HepG2 (cell line): Measurements from ENCODE around the gene CCDC158. TPM values are rescaled to one million over a fixed set of nuclear protein-coding genes. Genes with fewer than 3 reads are reported as not detected.

Experiments
- CCDC6 ChIP-seq: sonication (generic); formaldehyde crosslinking; IDR thresholded peaks from 2 replicates; pipeline ENCODE4 v1.8.1; 2022; ENCODE audit warnings: mild to moderate bottlenecking, missing genetic modification reagents, moderate library complexity
- FOXP1 ChIP-seq, 2 experiments: fragments of 450-650 bp in 1 of 2; IDR thresholded peaks; 2 replicates each; pipeline ENCODE4 v1.6.1; 2017 to 2018; ENCODE audit warnings: antibody characterized with exemption in 1 of 2
- HDAC1 ChIP-seq: sonication (generic); formaldehyde crosslinking; IDR thresholded peaks from 2 replicates; pipeline ENCODE4 v1.5.1; 2020; ENCODE audit warnings: mild to moderate bottlenecking, missing genetic modification reagents
- HMGXB4 ChIP-seq, 2 experiments: sonication (generic) in 1 of 2; formaldehyde crosslinking in 1 of 2; IDR thresholded peaks; 2 replicates each; pipeline versions ENCODE4 v1.4.0 to v1.6.1; 2018 to 2020; ENCODE audit warnings: missing genetic modification reagents in 2 of 2, borderline replicate concordance in 1 of 2, low read depth in 1 of 2, mild to moderate bottlenecking in 1 of 2, missing biosample characterization in 1 of 2
- HOXA3 ChIP-seq: sonication (generic); formaldehyde crosslinking; IDR thresholded peaks from 2 replicates; pipeline ENCODE4 v1.5.0; 2020; ENCODE audit warnings: missing genetic modification reagents
- KDM1A ChIP-seq: IDR thresholded peaks from 2 replicates; pipeline ENCODE4 v1.6.1; 2016; ENCODE audit warnings: missing compliant biosample characterization
- NCOA2 ChIP-seq: sonication (generic); formaldehyde crosslinking; IDR thresholded peaks from 2 replicates; pipeline ENCODE4 v1.8.0; 2022; ENCODE audit warnings: inconsistent platforms
- NR3C1 ChIP-seq: sonication (generic); formaldehyde crosslinking; IDR thresholded peaks from 2 replicates; pipeline ENCODE4 v1.4.0; 2020; ENCODE audit warnings: missing genetic modification reagents
- RAD51 ChIP-seq: fragments of 450-650 bp; IDR thresholded peaks from 2 replicates; pipeline ENCODE4 v1.6.1; 2016; ENCODE audit warnings: borderline replicate concordance
- RFX5 ChIP-seq: IDR thresholded peaks from 2 replicates; pipeline ENCODE4 v1.6.1; 2011; ENCODE audit warnings: low read depth, low read length, improper control_type of control experiment
- SCMH1 ChIP-seq: sonication (generic); formaldehyde crosslinking; IDR thresholded peaks from 2 replicates; pipeline ENCODE4 v1.9.0; 2021; ENCODE audit warnings: missing genetic modification reagents, mild to moderate bottlenecking, borderline replicate concordance
- SRF ChIP-seq: IDR thresholded peaks from 2 replicates; pipeline ENCODE4 v1.6.1; 2011; ENCODE audit warnings: mild to moderate bottlenecking, low read depth, low read length, moderate library complexity
- SRY ChIP-seq: sonication (generic); formaldehyde crosslinking; IDR thresholded peaks from 2 replicates; pipeline ENCODE4 v1.8.0; 2022; ENCODE audit warnings: mild to moderate bottlenecking, missing genetic modification reagents
- TBP ChIP-seq: sonication (generic); formaldehyde crosslinking; IDR thresholded peaks from 2 replicates; pipeline ENCODE4 v1.5.0; 2020; ENCODE audit warnings: missing genetic modification reagents
- TBX2 ChIP-seq: sonication (generic); formaldehyde crosslinking; IDR thresholded peaks from 2 replicates; pipeline ENCODE4 v1.5.0; 2020; ENCODE audit warnings: missing genetic modification reagents, mild to moderate bottlenecking, borderline replicate concordance
- ZBTB43 ChIP-seq: sonication (generic); formaldehyde crosslinking; conservative IDR thresholded peaks from 2 replicates; pipeline ENCODE4 v1.4.0; 2020; ENCODE audit warnings: missing genetic modification reagents
- ZEB1 ChIP-seq: IDR thresholded peaks from 2 replicates; pipeline ENCODE4 v1.6.1; 2012; ENCODE audit warnings: mild to moderate bottlenecking, low read depth, inconsistent platforms; ENCODE audit not compliant: insufficient replicate concordance
- ZNF451 ChIP-seq: sonication (generic); formaldehyde crosslinking; IDR thresholded peaks from 2 replicates; pipeline ENCODE4 v1.5.0; 2020; ENCODE audit warnings: mild to moderate bottlenecking, missing genetic modification reagents
- ZNF512B ChIP-seq: sonication (generic); formaldehyde crosslinking; IDR thresholded peaks from 2 replicates; pipeline ENCODE4 v1.5.1; 2020; ENCODE audit warnings: missing genetic modification reagents, mild to moderate bottlenecking, borderline replicate concordance
- ZNF616 ChIP-seq: sonication (generic); formaldehyde crosslinking; IDR thresholded peaks from 2 replicates; pipeline ENCODE4 v1.5.0; 2020; ENCODE audit warnings: low read depth, mild to moderate bottlenecking, missing genetic modification reagents
- ZNF737 ChIP-seq: sonication (generic); formaldehyde crosslinking; IDR thresholded peaks from 2 replicates; pipeline ENCODE4 v1.5.0; 2020; ENCODE audit warnings: missing genetic modification reagents, mild to moderate bottlenecking, borderline replicate concordance
- ZNF740 ChIP-seq: sonication (generic); formaldehyde crosslinking; IDR thresholded peaks from 2 replicates; pipeline ENCODE4 v1.4.0; 2020; ENCODE audit warnings: missing genetic modification reagents
- ZNF790 ChIP-seq: sonication (generic); formaldehyde crosslinking; IDR thresholded peaks from 2 replicates; pipeline ENCODE4 v1.8.0; 2022; ENCODE audit warnings: missing genetic modification reagents, mild to moderate bottlenecking, borderline replicate concordance
- ZSCAN20 ChIP-seq: sonication (generic); formaldehyde crosslinking; IDR thresholded peaks from 2 replicates; pipeline ENCODE4 v1.4.0; 2020; ENCODE audit warnings: missing genetic modification reagents, mild to moderate bottlenecking, borderline replicate concordance
- polyA plus RNA-seq, 8 experiments: library from polyadenylated mRNA; depleted of rRNA in 3 of 8; stranded (reverse) in 7 of 8; unstranded in 1 of 8; fragments of >200 nt; fragmentation: Illumina TruSeq in 4 of 8; extraction: Trizol in 4 of 8; gene quantifications; 2 replicates each; pipeline versions ENCODE4 v1.2.1 to v1.2.3, GENCODE V29; 2011 to 2016; ENCODE audit warnings: low read depth in 4 of 8, missing spikeins in 1 of 8, mixed read lengths in 1 of 8; ENCODE audit not compliant: insufficient read depth in 1 of 8
- total RNA-seq, 5 experiments: library from RNA; depleted of rRNA; stranded (reverse); fragments of >200 nt; fragmentation: Illumina TruSeq; extraction: Trizol; gene quantifications; 2 replicates each; pipeline ENCODE4 v1.2.3, GENCODE V29; 2016; ENCODE audit warnings: low read depth in 1 of 5
- TF ChIP-seq, protein P1 (sequence below): sonication (generic); formaldehyde crosslinking; IDR thresholded peaks from 2 replicates; pipeline ENCODE4 v1.5.1; 2020; ENCODE audit warnings: missing genetic modification reagents, mild to moderate bottlenecking, borderline replicate concordance

The CCDC158 gene
- total and polyA plus RNA-seq, 2 of the 13 experiments (the other 11 are each of a cell fraction or from before 2014, with no cell fraction given) = not detected

GRCh38 chr4:76308548-76308947 is 112.4 kb downstream of the CCDC158 start (continued):
- TF ChIP-seq CCDC6 (CRISPR knock-in tag) (no peak), TBX2 (CRISPR knock-in tag) (no peak; the same call in 1 of the 2 replicates), NCOA2 (CRISPR knock-in tag) (0 out of 2 replicates have a peak, but pooled peaks have one; percentile 30), RAD51 (no peak), FOXP1 (IDR thresholded peaks at IDR 0.05) (no peak), FOXP1 (CRISPR knock-in tag; IDR thresholded peaks at IDR 0.05) (peak; percentile 51), HDAC1 (peak; percentile 67), SRF (no peak), ZNF616 (no peak), NR3C1 (CRISPR knock-in tag) (no peak), HOXA3 (no peak), HMGXB4 (CRISPR knock-in tag; IDR thresholded peaks at IDR 0.05; ENCODE audit: borderline replicate concordance in 1 of 2, low read depth in 1 of 2) (no peak), ZEB1 (no peak), ZNF790 (CRISPR knock-in tag) (no peak), ZNF451 (0 out of 2 replicates have a peak, but pooled peaks have one; percentile 60), KDM1A (CRISPR knock-in tag) (no peak), RFX5 (no peak), ZNF737 (CRISPR knock-in tag) (no peak), ZNF512B (CRISPR knock-in tag) (no peak), SCMH1 (no peak), ZSCAN20 (no peak), SRY (CRISPR knock-in tag) (no peak), TBP (CRISPR knock-in tag) (no peak), ZNF740 (CRISPR knock-in tag) (peak; percentile 80; the same call in 1 of the 2 replicates), ZBTB43 (CRISPR knock-in tag) (no peak)
- TF ChIP-seq, protein P1, sequence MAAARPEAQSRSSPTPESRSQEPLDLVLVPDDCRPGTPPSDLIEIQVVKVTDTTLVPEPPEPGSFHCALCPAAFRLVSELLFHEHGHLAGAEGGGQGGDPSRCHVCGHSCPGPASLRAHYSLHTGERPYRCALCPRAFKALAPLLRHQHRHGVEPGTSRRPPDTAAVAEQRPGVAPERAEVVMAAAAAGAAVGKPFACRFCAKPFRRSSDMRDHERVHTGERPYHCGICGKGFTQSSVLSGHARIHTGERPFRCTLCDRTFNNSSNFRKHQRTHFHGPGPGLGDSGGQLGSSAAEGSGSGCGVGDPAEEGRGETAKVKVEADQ (CRISPR knock-in tag) = peak; percentile 51; the same call in 1 of the 2 replicates
